HG02973 (cell line): Measurements from ENCODE around the gene DCLK2.

ENCODE experiments used
- ATAC-seq: cut with Tn5 transposase; IDR thresholded peaks from one replicate; pipeline ENCODE4 v1.9.1; 2021; ENCODE audit warnings: moderate library complexity; ENCODE audit not compliant: unreplicated experiment

The DCLK2 gene

DNA sequence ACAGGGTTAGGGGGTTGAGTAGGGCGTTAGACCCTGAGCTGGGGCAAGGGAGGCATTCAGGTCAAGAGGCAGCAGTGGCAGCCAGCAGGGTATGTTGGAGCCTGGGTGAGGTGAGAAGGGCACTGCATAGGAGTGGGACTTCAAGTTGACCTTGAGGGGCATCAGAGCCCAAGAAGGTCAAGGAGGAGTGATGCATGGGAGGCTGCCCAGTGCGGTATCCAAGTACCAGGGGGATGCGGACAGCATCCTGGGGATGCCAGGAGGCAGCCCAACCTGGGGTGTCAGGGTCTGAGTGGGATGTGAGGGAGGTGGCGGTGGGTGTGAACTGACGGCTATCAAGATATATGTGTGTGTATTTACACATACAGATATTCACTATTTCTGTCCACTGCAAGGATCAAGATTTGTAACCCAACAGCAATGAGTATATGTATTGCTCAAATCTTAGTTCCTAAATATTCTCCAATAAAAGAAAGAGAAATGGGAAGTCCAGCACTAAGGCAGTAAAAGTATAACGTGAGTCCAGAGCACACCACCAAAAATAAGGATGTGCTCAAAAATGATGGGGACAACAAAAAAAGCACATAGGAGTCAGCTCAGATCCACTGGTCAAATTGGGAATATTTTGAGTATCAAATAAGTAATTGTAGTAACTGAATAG, 9.8 kb upstream of the DCLK2 start:
- no peak for ATAC-seq

DNA sequence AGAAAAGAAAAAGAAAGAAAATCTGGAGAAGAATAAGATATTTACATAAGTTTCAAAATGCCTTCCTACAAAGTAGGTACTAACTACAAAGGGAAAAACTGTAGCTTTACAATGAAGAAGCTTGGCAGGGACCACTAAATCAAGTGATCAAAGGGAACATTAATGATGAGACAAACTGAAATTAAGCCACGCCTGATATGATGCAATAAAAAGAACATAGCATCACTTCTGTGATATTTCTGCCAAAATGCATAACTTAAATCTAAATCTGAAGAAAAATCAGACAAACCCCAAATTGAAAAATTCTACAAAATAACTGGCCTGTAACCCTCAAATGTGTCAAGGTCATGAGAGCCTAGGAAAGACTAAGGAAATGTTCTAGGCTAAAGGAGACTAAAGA, 8.9 kb upstream of the DCLK2 start:
- ATAC-seq = no peak

- ATAC-seq = no peak
Observed at GRCh38 chr4:150070464-150071170, 7.6 kb upstream of the DCLK2 start.

DNA sequence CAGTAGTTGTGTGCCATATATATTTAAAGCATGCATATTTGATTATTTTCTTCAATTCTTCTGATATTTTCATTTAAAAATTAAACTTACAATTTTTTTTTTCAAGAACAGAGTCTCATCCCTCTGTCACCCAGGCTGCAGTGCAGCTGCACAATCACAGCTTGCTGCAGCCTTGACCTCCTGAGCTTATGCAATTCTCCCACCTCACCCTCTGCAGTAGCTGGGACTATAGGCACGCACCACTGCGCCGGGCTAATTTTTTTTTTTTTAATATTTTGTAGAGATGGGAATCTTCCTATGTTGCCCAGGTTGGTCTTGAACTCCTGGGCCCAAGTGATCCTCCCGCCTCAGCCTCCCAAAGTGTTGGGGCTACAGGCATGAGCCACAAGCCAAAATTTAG, 5.8 kb upstream of the DCLK2 start:
- no peak for ATAC-seq

GRCh38 chr4:150072906-150073714, 5.1 kb upstream of the DCLK2 start:
- no peak for ATAC-seq

- no peak for ATAC-seq
Observed at GRCh38 chr4:150074064-150074463, 4.2 kb upstream of the DCLK2 start.

DNA sequence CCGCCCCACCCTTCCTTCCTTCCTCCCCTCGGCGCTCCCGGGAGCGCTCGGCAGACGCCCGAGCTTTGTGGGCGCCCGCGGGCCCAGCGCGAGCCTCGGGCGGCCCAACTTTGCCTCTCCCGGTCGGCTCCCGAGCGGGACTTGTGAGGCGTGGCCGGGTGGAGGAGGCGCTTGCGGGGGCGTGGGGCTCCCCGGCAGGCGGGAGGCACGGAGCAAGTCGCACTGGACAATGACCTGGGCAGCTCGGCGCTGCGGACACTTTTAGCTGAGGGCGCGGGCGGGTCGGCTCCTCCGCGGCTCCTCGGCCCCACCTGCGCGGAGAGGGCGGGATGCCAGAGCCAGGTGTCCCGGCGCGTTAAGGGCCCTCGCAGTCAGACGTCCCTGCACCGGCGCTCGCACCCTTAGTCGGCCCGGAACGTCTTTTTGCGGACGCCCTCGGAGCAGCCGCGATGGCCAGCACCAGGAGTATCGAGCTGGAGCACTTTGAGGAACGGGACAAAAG, 385 bp downstream of the DCLK2 start:
- no peak for ATAC-seq

DNA sequence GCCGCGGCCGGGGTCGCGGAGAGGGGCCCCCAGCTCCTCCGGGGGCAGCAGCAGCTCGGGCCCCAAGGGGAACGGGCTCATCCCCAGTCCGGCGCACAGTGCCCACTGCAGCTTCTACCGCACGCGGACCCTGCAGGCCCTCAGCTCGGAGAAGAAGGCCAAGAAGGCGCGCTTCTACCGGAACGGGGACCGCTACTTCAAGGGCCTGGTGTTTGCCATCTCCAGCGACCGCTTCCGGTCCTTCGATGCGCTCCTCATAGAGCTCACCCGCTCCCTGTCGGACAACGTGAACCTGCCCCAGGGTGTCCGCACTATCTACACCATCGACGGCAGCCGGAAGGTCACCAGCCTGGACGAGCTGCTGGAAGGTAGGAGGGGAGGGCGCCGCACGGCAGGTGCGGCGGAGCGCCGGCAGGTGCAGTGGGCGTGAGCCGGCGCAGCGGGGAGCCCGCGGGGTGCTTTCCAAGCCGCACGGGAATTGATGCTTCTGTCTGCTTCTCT, 886 bp downstream of the DCLK2 start:
- peak; percentile 39 for ATAC-seq

- no peak for ATAC-seq
Observed at GRCh38 chr4:150080337-150080736, 2.1 kb downstream of the DCLK2 start.

- no peak for ATAC-seq
Observed at GRCh38 chr4:150080875-150081274, 2.6 kb downstream of the DCLK2 start.

DNA sequence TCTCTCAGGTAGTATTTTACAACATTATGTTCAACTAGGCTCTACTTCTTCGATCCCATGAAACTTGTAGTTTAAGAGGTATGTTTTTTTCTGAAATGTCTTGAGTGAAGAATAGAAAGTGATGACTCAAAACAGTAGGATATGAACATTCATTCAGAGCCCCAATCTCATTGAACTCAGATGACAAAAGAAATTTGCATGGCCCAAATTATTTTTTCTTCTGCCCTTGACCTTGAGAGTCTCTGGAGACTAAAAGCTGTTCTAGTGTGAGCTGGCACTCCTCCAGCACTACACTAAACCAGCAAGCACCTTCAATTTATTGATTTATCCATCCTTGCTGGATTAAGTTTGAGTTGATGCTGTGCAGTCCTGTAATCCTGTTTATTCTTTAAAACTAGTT, 4.0 kb downstream of the DCLK2 start:
- ATAC-seq = peak; percentile 70

DNA sequence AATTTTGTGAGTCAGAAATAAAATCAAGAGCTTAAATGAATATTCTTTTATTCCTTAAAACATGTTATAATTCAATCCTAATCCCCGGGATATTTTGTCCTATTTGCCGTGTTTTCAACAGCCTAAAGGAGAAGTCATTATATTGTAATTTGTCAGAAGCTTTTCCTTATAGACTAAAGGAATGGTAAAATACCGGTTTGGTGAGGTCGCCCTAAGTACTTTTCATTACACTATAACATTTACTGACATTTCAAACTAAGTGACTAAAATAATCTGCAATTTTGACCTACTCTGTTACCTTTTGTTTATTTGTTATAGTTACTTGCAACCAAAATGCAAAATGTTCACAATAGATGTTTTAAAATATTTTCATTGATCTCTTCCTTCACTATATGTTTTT, 8.8 kb downstream of the DCLK2 start:
- no peak for ATAC-seq

GRCh38 chr4:150089732-150090131, 11.5 kb downstream of the DCLK2 start:
- ATAC-seq = no peak

DNA sequence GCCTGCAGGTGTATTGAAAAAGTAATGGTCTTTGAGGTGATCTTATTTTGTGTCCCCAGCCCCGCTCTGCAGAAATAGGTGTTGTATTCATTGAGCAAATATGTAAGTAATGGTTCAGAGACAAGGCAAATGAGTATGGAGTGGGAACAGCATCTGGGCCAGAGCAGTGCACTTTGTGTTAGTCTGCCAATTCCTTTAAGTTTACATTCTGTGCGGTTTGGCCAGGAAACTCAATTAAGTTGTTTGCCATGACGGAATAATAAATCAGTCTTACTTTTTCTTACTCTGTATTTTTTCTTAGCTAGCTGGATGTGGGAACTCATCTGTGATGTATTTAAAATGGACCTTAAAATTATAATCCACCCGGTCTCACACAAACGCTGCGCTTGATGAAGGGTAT, 12.6 kb downstream of the DCLK2 start:
- no peak for ATAC-seq

DNA sequence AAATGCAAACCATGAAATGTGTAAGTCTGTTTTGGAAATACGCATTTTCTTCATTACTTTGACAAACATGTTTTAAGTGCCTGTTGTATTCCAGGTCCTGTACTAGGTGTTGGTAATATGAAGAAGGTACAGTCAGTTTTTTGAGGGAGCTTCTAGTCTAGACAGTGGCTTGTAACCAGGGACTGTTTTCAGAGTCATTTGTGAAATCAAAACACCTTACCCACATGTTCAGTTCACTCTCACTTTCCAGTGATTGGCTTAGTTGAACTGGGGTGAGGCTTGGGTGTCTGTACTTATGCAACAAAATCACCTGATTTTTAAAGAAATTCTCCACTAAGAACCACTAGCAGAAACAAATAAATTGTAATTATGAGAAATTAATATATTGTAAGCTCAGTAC, 16.4 kb downstream of the DCLK2 start:
- no peak for ATAC-seq

GRCh38 chr4:150096625-150097024, 18.4 kb downstream of the DCLK2 start:
- ATAC-seq = no peak

DNA sequence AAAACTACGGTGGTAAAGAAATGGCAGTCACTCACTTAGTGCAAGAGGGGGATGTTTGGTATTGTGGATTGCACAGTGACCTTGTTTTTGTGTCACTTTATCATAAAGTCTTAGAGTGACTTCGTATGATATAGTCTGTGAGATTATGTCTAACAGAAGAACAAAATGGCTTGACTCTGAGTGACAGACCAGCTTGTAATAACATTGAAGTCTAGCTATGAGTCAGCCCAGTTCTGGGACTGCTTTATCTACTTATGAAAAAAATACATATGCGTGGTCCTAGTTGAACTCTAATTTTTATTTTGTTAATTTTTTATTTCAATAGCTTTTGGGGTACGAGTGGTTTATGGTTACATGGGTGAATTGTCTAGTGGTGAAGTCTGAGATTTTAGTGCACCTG, 20.0 kb downstream of the DCLK2 start:
- no peak for ATAC-seq

DNA sequence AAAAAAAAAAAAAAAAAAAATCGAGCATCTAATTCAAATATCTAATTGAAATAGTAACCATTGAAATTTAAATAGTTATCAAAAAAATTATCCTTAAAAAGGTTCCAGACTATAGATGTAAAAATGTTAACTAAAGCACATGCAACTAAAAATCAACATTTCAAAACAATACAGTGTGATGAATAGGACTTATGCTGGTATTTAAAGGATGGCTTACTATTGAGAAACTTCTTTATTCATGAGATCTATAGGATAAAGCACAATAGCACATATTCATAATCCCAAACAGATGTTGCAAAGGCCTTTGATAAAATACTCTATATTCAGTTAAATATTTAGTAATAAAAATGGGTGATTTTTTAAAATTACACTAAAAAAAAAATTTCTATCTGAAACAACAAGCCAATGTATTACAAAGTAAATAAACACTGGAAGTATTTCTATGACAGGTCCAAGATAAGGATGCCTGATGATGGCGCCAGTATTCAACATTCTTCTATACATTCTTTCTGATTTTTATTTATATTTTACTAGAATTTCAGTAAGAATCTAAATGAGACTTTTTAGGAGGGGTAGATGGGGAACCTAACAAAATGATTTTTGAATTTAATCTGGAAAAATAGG, 26.3 kb downstream of the DCLK2 start:
- no peak for ATAC-seq

DNA sequence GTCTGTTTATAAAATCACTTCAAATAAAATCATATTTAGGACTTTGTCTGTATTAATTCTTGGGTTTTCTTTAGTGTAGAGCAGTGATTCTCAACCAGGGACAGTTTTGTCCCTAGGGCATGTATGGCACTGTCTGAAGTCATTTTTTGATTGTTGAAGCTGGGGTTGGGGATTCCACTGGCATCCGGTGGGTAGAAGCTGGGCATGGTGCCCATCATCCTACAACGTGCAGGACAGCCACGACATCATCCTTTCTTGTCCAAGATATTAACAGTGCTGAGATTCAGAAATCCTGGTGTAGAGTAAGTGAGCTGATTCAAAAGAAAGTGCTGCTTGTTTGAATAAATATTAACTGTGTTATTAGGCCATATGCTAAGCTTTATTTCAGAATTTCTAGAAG, 28.6 kb downstream of the DCLK2 start:
- no peak for ATAC-seq

- no peak for ATAC-seq
Observed at GRCh38 chr4:150108691-150109090, 30.4 kb downstream of the DCLK2 start.

GRCh38 chr4:150114641-150115040, 36.4 kb downstream of the DCLK2 start:
- ATAC-seq = no peak
